A549 treated with DMSO at 1 μM for 4 hours (cell line): ENCODE data around the gene TCEAL1. TPM values are rescaled to one million over a fixed set of nuclear protein-coding genes. Genes with fewer than 3 reads are reported as not detected.

ENCODE experiments used
- total RNA-seq: library from RNA; stranded (reverse); fragments of 200-300 nt; extraction: Qiagen RNA extraction; gene quantifications from 5 replicates; pipeline ENCODE4 v1.2.3, GENCODE V29; 2022; ENCODE audit warnings: low read depth

TCEAL1 gene, protein sequence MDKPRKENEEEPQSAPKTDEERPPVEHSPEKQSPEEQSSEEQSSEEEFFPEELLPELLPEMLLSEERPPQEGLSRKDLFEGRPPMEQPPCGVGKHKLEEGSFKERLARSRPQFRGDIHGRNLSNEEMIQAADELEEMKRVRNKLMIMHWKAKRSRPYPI
- 33.7 to 47.2 TPM (median 37.0 TPM) in 5 replicates for total RNA-seq

GRCh38 chrX:103628386-103629317 lies at the start of gene TCEAL1:
TSS of gene TCEAL1 (plus strand) at chrX:103628975. CDS start at chrX:103629917, 942 bp downstream.

GRCh38 chrX:103585411-103586313 lies 43.1 kb upstream of the TCEAL1 start, which contains the start of gene TCEAL4:
TSS of gene TCEAL4 (plus strand) at chrX:103585515. CDS start at chrX:103586676, 1,161 bp downstream.

GRCh38 chrX:103607364-103608305 lies 21.1 kb upstream of the TCEAL1 start, which contains the start of gene TCEAL3:
TSS of gene TCEAL3 (plus strand) at chrX:103607963. CDS start at chrX:103609065, 1,102 bp downstream.

Other genes starting within 250 kb of the TCEAL1 start
- 0.05 TPM in 1 of 5 replicates, not detected in the others for gene RAB40A, start 109.5 kb upstream of the TCEAL1 start, total RNA-seq
- gene TCEAL4, start 43.5 kb upstream of the TCEAL1 start, total RNA-seq, result 104 to 152 TPM (median 110 TPM) in 5 replicates
- gene TCEAL3, start 21.0 kb upstream of the TCEAL1 start, total RNA-seq, result 15.3 to 22.4 TPM (median 17.4 TPM) in 5 replicates
- 428 to 1,006 TPM (median 496 TPM) in 5 replicates for gene MORF4L2, start 57.7 kb downstream of the TCEAL1 start, total RNA-seq
- 0.14 to 0.16 TPM in 2 of 5 replicates, not detected in the others for gene TMEM31, start 81.9 kb downstream of the TCEAL1 start, total RNA-seq
- gene PLP1, start 147.9 kb downstream of the TCEAL1 start, total RNA-seq, result not detected in 5 replicates
- gene RAB9B, start 203.3 kb downstream of the TCEAL1 start, total RNA-seq, result 0.04 to 0.08 TPM (median 0.06 TPM) in 4 of 5 replicates, not detected in the other